ENCODE measurements around the gene CHST2. TPM values are rescaled to one million over a fixed set of nuclear protein-coding genes. Genes with fewer than 3 reads are reported as not detected.

Gene CHST2
- total RNA-seq, 2 donors from 2014 or later: 2.3 to 4.8 TPM

DNA sequence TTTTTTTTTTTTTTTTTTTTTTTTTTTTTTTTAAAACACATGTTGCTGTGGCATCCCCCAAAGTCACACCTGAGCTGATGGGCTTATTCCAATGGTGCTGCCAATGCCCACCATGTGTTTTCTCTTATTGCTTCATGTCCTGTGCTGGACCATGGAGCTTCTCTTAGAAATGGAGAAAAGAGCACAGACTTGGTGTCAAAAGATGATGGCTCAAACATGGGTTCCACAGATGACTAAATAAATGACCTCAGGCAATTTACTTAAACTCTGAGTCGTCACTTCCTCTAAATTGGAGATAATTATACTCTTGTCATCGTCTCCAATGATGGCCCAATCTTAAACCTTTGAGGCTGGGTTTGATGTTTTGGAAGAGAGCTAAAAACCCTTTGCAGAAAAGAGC, 28.1 kb downstream of the CHST2 start:
- Histone ChIP-seq H3K4me1 (peaks cover 0 to 5% of the 10 kb centered on the region in 2 donors), H3K4me3 (no peak overlapping the region), H3K36me3 (no peaks in the 10 kb centered on the region), H3K9me3 (no peaks in the 10 kb centered on the region), H3K27me3 (no peaks in the 10 kb centered on the region), H3K27ac (no peak overlapping the region)
- TF ChIP-seq, protein P1, sequence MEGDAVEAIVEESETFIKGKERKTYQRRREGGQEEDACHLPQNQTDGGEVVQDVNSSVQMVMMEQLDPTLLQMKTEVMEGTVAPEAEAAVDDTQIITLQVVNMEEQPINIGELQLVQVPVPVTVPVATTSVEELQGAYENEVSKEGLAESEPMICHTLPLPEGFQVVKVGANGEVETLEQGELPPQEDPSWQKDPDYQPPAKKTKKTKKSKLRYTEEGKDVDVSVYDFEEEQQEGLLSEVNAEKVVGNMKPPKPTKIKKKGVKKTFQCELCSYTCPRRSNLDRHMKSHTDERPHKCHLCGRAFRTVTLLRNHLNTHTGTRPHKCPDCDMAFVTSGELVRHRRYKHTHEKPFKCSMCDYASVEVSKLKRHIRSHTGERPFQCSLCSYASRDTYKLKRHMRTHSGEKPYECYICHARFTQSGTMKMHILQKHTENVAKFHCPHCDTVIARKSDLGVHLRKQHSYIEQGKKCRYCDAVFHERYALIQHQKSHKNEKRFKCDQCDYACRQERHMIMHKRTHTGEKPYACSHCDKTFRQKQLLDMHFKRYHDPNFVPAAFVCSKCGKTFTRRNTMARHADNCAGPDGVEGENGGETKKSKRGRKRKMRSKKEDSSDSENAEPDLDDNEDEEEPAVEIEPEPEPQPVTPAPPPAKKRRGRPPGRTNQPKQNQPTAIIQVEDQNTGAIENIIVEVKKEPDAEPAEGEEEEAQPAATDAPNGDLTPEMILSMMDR (IDR thresholded peaks at IDR 0.05): no peak
- no peak for DNase-seq (ENCODE audit: low spot score)

DNA sequence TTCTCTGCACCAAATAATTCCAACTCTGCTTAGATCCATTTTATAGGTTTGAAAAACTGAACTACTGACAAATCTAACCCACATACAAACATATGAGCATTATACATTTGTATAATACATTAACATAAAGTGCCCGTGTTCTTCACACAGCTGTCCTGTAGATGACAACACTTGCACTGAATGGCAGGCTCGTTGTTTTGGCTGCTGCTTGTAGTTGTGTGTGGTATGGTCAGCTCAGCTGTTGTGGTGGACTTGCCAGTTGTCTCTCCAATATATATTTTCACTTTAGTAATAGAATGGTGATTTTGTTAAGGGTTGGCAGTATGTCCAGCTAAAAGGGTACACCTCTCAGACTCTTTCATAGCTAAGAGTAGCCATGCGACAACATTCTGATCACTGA, 30.5 kb downstream of the CHST2 start:
- Histone ChIP-seq H3K36me3 (no peaks in the 10 kb centered on the region), H3K4me3 (no peak overlapping the region), H3K27me3 (no peaks in the 10 kb centered on the region), H3K27ac (no peak overlapping the region), H3K9me3 (no peaks in the 10 kb centered on the region), H3K4me1 (peaks cover 0 to 5% of the 10 kb centered on the region in 2 donors)
- DNase-seq (ENCODE audit: low spot score): no peak
- TF ChIP-seq, protein P1 (IDR thresholded peaks at IDR 0.05): no peak

- no peak overlapping the region for H3K4me3 ChIP-seq
- TF ChIP-seq, protein P1 (IDR thresholded peaks at IDR 0.05): no peak
- peak overlapping the region; percentile 1 to 27 for H3K27ac ChIP-seq
- H3K9me3 ChIP-seq: no peaks in the 10 kb centered on the region
- H3K27me3 ChIP-seq: no peaks in the 10 kb centered on the region
- DNase-seq (ENCODE audit: low spot score): peak; percentile 63
- H3K4me1 ChIP-seq: peaks cover 0 to 5% of the 10 kb centered on the region in 2 donors
- no peaks in the 10 kb centered on the region for H3K36me3 ChIP-seq
Measured at GRCh38 chr3:143151004-143151731, 31.6 kb downstream of the CHST2 start.

DNA sequence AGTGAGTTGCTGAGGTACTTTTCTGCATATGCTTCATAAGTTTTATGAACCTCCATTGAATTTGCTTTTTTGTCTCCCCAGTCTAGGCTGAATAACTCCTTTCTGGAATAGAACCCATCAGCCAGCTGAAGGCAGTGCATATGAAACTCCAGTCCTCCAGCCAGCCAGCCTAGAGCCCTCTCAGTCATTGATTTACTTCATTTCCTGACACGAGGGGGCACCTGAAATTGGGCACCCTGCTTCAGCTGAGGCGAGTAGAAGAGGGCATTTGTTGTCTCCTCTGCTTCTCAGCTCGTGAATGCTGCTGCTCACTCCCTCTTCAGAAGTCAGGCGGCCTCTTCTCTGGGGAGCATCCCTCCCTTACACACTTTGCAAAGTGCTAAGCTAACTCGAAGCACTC, 32.5 kb downstream of the CHST2 start:
- Histone ChIP-seq H3K27me3 (no peaks in the 10 kb centered on the region), H3K9me3 (no peaks in the 10 kb centered on the region), H3K27ac (no peak overlapping the region), H3K36me3 (no peaks in the 10 kb centered on the region), H3K4me1 (peaks cover 0 to 5% of the 10 kb centered on the region in 2 donors), H3K4me3 (no peak overlapping the region)
- no peak for DNase-seq (ENCODE audit: low spot score)
- TF ChIP-seq, protein P1 (IDR thresholded peaks at IDR 0.05): no peak

- Histone ChIP-seq H3K9me3 (no peaks in the 10 kb centered on the region), H3K27me3 (no peaks in the 10 kb centered on the region), H3K36me3 (no peaks in the 10 kb centered on the region), H3K4me1 (peaks cover 0 to 5% of the 10 kb centered on the region in 2 donors), H3K27ac (no peak overlapping the region), H3K4me3 (no peak overlapping the region)
- no peak for DNase-seq (ENCODE audit: low spot score)
- TF ChIP-seq, protein P1 (IDR thresholded peaks at IDR 0.05): no peak
Measured at GRCh38 chr3:143155756-143156155, 36.2 kb downstream of the CHST2 start.
